ENCODE results near the gene HINFP. TPM values are rescaled to one million over a fixed set of nuclear protein-coding genes. Genes with fewer than 3 reads are reported as not detected.
A peak's percentile ranks its signal among the peaks of the same experiment; 100 is the strongest.

Gene HINFP
- polyA plus RNA-seq, 1 donor from 2014 or later: 50.0 TPM

DNA sequence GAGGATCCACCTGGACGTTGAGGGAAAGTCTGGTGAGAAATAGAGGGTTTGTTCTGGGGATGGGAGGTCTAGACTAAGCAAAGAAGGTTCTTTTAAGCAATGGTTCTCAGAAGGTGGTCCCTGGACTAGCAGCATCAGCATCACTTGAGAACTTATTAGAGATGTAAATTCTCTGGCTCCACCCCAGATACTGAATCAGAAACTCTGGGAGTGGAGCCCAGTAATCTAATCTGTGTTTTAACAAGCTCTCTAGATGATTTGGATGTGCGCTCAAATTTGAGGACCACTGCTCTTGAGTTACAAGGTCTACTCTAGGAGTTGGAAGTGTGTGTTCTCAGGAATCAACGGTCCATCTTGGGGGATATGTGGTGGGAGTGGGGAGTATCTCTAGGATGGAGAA is 24.2 kb downstream of the HINFP start:
- Histone ChIP-seq H3K9ac (ENCODE audit: low read length) (no peak overlapping the region), H3K9me3 (ENCODE audit: low read length) (no peaks in the 10 kb centered on the region), H3K36me3 (ENCODE audit: insufficient read depth, low read length) (no peaks in the 10 kb centered on the region), H2AFZ (ENCODE audit: low read depth, low read length) (no peak overlapping the region), H3F3A (ENCODE audit: insufficient read depth, low read length, poor library complexity, severe bottlenecking) (no peaks in the 10 kb centered on the region), H3K4me2 (ENCODE audit: low read length) (no peak overlapping the region), H4K20me1 (ENCODE audit: insufficient read depth) (no peaks in the 10 kb centered on the region), H3K27ac (ENCODE audit: low read length) (no peak overlapping the region), H3K27me3 (ENCODE audit: insufficient read depth, low read depth, low read length) (peaks cover 31% of the 10 kb centered on the region), H3K4me3 (ENCODE audit: low read length) (no peak overlapping the region), H3K9me2 (ENCODE audit: insufficient read depth, low read length) (no peaks in the 10 kb centered on the region), H3K79me2 (replicated peaks; ENCODE audit: insufficient read depth, low read length) (no peaks in the 10 kb centered on the region)
- no peak for TF ChIP-seq SMC3 (conservative IDR thresholded peaks at IDR 0.05; ENCODE audit: poor library complexity)
- no peak for TF ChIP-seq MXI1 (conservative IDR thresholded peaks at IDR 0.05; ENCODE audit: poor library complexity, severe bottlenecking)
- TF ChIP-seq, protein P1, sequence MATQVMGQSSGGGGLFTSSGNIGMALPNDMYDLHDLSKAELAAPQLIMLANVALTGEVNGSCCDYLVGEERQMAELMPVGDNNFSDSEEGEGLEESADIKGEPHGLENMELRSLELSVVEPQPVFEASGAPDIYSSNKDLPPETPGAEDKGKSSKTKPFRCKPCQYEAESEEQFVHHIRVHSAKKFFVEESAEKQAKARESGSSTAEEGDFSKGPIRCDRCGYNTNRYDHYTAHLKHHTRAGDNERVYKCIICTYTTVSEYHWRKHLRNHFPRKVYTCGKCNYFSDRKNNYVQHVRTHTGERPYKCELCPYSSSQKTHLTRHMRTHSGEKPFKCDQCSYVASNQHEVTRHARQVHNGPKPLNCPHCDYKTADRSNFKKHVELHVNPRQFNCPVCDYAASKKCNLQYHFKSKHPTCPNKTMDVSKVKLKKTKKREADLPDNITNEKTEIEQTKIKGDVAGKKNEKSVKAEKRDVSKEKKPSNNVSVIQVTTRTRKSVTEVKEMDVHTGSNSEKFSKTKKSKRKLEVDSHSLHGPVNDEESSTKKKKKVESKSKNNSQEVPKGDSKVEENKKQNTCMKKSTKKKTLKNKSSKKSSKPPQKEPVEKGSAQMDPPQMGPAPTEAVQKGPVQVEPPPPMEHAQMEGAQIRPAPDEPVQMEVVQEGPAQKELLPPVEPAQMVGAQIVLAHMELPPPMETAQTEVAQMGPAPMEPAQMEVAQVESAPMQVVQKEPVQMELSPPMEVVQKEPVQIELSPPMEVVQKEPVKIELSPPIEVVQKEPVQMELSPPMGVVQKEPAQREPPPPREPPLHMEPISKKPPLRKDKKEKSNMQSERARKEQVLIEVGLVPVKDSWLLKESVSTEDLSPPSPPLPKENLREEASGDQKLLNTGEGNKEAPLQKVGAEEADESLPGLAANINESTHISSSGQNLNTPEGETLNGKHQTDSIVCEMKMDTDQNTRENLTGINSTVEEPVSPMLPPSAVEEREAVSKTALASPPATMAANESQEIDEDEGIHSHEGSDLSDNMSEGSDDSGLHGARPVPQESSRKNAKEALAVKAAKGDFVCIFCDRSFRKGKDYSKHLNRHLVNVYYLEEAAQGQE (IDR thresholded peaks at IDR 0.05; ENCODE audit: borderline replicate concordance): no peak
- no peak for TF ChIP-seq RAD21 (conservative IDR thresholded peaks at IDR 0.05)
- no peak for TF ChIP-seq POLR2AphosphoS5 (IDR thresholded peaks at IDR 0.05)
- TF ChIP-seq, protein P2, sequence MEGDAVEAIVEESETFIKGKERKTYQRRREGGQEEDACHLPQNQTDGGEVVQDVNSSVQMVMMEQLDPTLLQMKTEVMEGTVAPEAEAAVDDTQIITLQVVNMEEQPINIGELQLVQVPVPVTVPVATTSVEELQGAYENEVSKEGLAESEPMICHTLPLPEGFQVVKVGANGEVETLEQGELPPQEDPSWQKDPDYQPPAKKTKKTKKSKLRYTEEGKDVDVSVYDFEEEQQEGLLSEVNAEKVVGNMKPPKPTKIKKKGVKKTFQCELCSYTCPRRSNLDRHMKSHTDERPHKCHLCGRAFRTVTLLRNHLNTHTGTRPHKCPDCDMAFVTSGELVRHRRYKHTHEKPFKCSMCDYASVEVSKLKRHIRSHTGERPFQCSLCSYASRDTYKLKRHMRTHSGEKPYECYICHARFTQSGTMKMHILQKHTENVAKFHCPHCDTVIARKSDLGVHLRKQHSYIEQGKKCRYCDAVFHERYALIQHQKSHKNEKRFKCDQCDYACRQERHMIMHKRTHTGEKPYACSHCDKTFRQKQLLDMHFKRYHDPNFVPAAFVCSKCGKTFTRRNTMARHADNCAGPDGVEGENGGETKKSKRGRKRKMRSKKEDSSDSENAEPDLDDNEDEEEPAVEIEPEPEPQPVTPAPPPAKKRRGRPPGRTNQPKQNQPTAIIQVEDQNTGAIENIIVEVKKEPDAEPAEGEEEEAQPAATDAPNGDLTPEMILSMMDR (IDR thresholded peaks at IDR 0.05; ENCODE audit: poor library complexity, severe bottlenecking): no peak
- TF ChIP-seq EZH2 (IDR thresholded peaks at IDR 0.05; ENCODE audit: borderline replicate concordance, insufficient read depth, low read length, poor library complexity, severe bottlenecking): no peak
- TF ChIP-seq TAF1 (IDR thresholded peaks at IDR 0.05; ENCODE audit: low read depth): no peak
- TF ChIP-seq EP300 (conservative IDR thresholded peaks at IDR 0.05; ENCODE audit: poor library complexity, severe bottlenecking): no peak

DNA sequence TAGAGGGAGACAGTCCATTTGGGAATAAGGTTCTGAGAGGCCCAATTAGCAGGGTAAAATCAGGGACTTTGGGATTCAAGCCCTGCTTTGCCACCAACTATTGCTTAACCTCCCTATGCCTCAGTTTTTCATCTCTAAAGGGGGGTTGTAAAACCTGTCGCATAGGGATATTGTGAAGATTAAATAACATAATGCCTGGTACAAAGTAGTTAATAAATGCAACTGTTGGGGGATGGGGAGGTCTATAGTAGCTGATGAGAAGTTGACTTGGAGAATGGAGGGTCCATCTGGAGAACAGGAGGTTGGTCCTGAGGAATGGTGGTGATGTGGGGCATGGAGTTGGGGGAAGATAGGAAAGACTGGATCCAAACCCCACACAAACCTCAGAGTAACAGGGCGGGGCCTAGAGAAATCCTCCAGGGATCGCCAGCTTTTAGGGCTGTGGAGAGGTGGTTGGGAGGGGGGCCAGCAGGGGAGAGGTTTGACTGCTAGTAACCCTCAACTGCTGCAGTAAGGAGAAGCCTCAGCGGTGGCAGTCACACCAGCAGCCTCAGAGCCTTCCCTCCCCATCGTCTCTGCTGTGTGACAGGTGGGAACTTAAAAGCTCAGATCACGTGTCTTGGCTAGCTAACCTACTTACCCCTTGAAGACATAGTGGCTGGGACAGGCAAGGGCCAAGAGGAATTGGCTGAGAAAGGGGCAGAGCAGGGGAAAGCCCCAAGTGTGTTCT is 26.4 kb downstream of the HINFP start:
- Histone ChIP-seq H4K20me1 (ENCODE audit: insufficient read depth) (no peaks in the 10 kb centered on the region), H3K9me2 (ENCODE audit: insufficient read depth, low read length) (no peaks in the 10 kb centered on the region), H3K9me3 (ENCODE audit: low read length) (no peaks in the 10 kb centered on the region), H3K9ac (ENCODE audit: low read length) (no peak overlapping the region), H3K36me3 (ENCODE audit: insufficient read depth, low read length) (no peaks in the 10 kb centered on the region), H3K4me3 (ENCODE audit: low read length) (peak overlapping the region; percentile 86), H2AFZ (ENCODE audit: low read depth, low read length) (no peak overlapping the region), H3K79me2 (replicated peaks; ENCODE audit: insufficient read depth, low read length) (no peaks in the 10 kb centered on the region), H3K4me2 (ENCODE audit: low read length) (no peak overlapping the region), H3K27me3 (ENCODE audit: insufficient read depth, low read depth, low read length) (peaks cover 35% of the 10 kb centered on the region), H3K27ac (ENCODE audit: low read length) (no peak overlapping the region), H3F3A (ENCODE audit: insufficient read depth, low read length, poor library complexity, severe bottlenecking) (no peaks in the 10 kb centered on the region)
- TF ChIP-seq MXI1 (conservative IDR thresholded peaks at IDR 0.05; ENCODE audit: poor library complexity, severe bottlenecking) (no peak), SMC3 (conservative IDR thresholded peaks at IDR 0.05; ENCODE audit: poor library complexity) (no peak), POLR2AphosphoS5 (IDR thresholded peaks at IDR 0.05) (no peak), EP300 (conservative IDR thresholded peaks at IDR 0.05; ENCODE audit: poor library complexity, severe bottlenecking) (no peak), EZH2 (IDR thresholded peaks at IDR 0.05; ENCODE audit: borderline replicate concordance, insufficient read depth, low read length, poor library complexity, severe bottlenecking) (no peak), RAD21 (conservative IDR thresholded peaks at IDR 0.05) (no peak), TAF1 (IDR thresholded peaks at IDR 0.05; ENCODE audit: low read depth) (no peak)
- TF ChIP-seq, protein P2 (IDR thresholded peaks at IDR 0.05; ENCODE audit: poor library complexity, severe bottlenecking): no peak
- TF ChIP-seq, protein P1 (IDR thresholded peaks at IDR 0.05; ENCODE audit: borderline replicate concordance): no peak
